Stimulated activated naive CD8-positive, alpha-beta T cell treated with anti-CD3 and anti-CD28 coated beads, Interleukin-15, amount 100 ng/mL, for 72 hours (primary cell): ENCODE measurements around the gene HMGB3.
"Not testable (repeated sequence)": the region's sequence is repeated elsewhere in the genome, so short reads cannot be mapped to it uniquely, and the experiment has no call there.

Experiments used
- ATAC-seq: fragments of 150-1000 bp; cut with Tn5 transposase; 2 replicates; pipeline ENCODE4 v1.10.0; 2021; ENCODE audit warnings: mild to moderate bottlenecking, moderate library complexity
- DNase-seq, 2 donors: peaks; one replicate each; pipeline ENCODE4 v3.0.0; 2021 to 2022
- H3K27ac Mint-ChIP-seq, 2 donors: one replicate each; pipeline ENCODE4 v1.8.0; 2022; ENCODE audit warnings: mild to moderate bottlenecking in 2 of 2, mixed read lengths in 2 of 2, moderate library complexity in 2 of 2
- H3K27me3 Mint-ChIP-seq: one replicate; pipeline ENCODE4 v1.8.0; 2022; ENCODE audit warnings: mixed read lengths
- H3K4me1 Mint-ChIP-seq: one replicate; pipeline ENCODE4 v1.8.0; 2022; ENCODE audit warnings: mild to moderate bottlenecking, mixed read lengths
- H3K4me3 Mint-ChIP-seq, 2 donors: one replicate each; pipeline ENCODE4 v1.8.0; 2022; ENCODE audit warnings: mild to moderate bottlenecking in 2 of 2, mixed read lengths in 2 of 2, moderate library complexity in 1 of 2
- H3K9me3 Mint-ChIP-seq, 2 donors: one replicate each; pipeline ENCODE4 v1.8.0; 2022; ENCODE audit warnings: mixed read lengths in 2 of 2

Gene HMGB3

GRCh38 chrX:150982788-150983520 is at the start of gene HMGB3:
HMGB3 (plus strand) TSS chrX:150983335; CDS start chrX:150985600, 2,265 bp downstream.
- peak within 1 kb of the TSS; percentile 64 to 77 for H3K4me3 Mint-ChIP-seq
- no peaks in the 10 kb centered on the region for H3K4me1 Mint-ChIP-seq
- H3K27me3 Mint-ChIP-seq: peaks cover 12% of the 10 kb centered on the region
- DNase-seq: peak; percentile 79 to 88
- H3K9me3 Mint-ChIP-seq: no peaks in the 10 kb centered on the region
- peak; percentile 99 for ATAC-seq
- no peak within 1 kb of the TSS for H3K27ac Mint-ChIP-seq

GRCh38 chrX:150933945-150934350 is 49.2 kb upstream of the HMGB3 start:
- ATAC-seq: no peak
- Mint-ChIP-seq H3K9me3 (peaks cover 0 to 7% of the 10 kb centered on the region in 2 donors), H3K27me3 (peaks cover 7% of the 10 kb centered on the region), H3K4me1 (no peaks in the 10 kb centered on the region), H3K4me3 (no peak overlapping the region), H3K27ac (no peak overlapping the region)
- DNase-seq: no peak

- Mint-ChIP-seq H3K9me3 (peaks cover 0 to 7% of the 10 kb centered on the region in 2 donors), H3K4me3 (no peak overlapping the region), H3K27ac (no peak overlapping the region), H3K4me1 (no peaks in the 10 kb centered on the region), H3K27me3 (peaks cover 7% of the 10 kb centered on the region)
- ATAC-seq (no peak), DNase-seq (no peak)
Measured at GRCh38 chrX:150934453-150934852, 48.7 kb upstream of the HMGB3 start.

GRCh38 chrX:150935467-150935866 is 47.7 kb upstream of the HMGB3 start:
- no peaks in the 10 kb centered on the region for H3K4me1 Mint-ChIP-seq
- ATAC-seq: no peak
- H3K27ac Mint-ChIP-seq: no peak overlapping the region
- H3K9me3 Mint-ChIP-seq: peaks cover 0 to 7% of the 10 kb centered on the region in 2 donors
- peaks cover 7% of the 10 kb centered on the region for H3K27me3 Mint-ChIP-seq
- no peak for DNase-seq
- H3K4me3 Mint-ChIP-seq: no peak overlapping the region

- peaks cover 7% of the 10 kb centered on the region for H3K27me3 Mint-ChIP-seq
- H3K4me1 Mint-ChIP-seq: no peaks in the 10 kb centered on the region
- no peak for DNase-seq
- no peak overlapping the region for H3K4me3 Mint-ChIP-seq
- no peak overlapping the region for H3K27ac Mint-ChIP-seq
- peaks cover 0 to 7% of the 10 kb centered on the region in 2 donors for H3K9me3 Mint-ChIP-seq
- ATAC-seq: no peak
Measured at GRCh38 chrX:150936556-150936955, 46.6 kb upstream of the HMGB3 start.

- Mint-ChIP-seq H3K27me3 (no peaks in the 10 kb centered on the region), H3K4me1 (no peaks in the 10 kb centered on the region)
- no peak for ATAC-seq
Measured at GRCh38 chrX:150940844-150941495, 42.2 kb upstream of the HMGB3 start.

GRCh38 chrX:150941580-150941979 is 41.6 kb upstream of the HMGB3 start:
- no peaks in the 10 kb centered on the region for H3K4me1 Mint-ChIP-seq
- H3K4me3 Mint-ChIP-seq: no peak overlapping the region
- ATAC-seq (no peak), DNase-seq (no peak)
- peaks cover 0 to 7% of the 10 kb centered on the region in 2 donors for H3K9me3 Mint-ChIP-seq
- peak overlapping the region; percentile 53 to 92 for H3K27ac Mint-ChIP-seq
- no peaks in the 10 kb centered on the region for H3K27me3 Mint-ChIP-seq

More at GRCh38 chrX:150940844-150941495, 42.2 kb upstream of the HMGB3 start:
- H3K27ac Mint-ChIP-seq: peak overlapping the region; percentile 47 to 92
- H3K4me3 Mint-ChIP-seq: no peak overlapping the region
- H3K9me3 Mint-ChIP-seq: peaks cover 0 to 7% of the 10 kb centered on the region in 2 donors
- no peak for DNase-seq

- Mint-ChIP-seq H3K27me3 (no peaks in the 10 kb centered on the region), H3K4me1 (no peaks in the 10 kb centered on the region), H3K4me3 (no peak overlapping the region), H3K9me3 (no peaks in the 10 kb centered on the region), H3K27ac (no peak overlapping the region)
- ATAC-seq: no peak
- no peak for DNase-seq
Measured at GRCh38 chrX:150942942-150943594, 40.1 kb upstream of the HMGB3 start.

GRCh38 chrX:150944233-150944632 is 38.9 kb upstream of the HMGB3 start:
- no peak for ATAC-seq
- no peaks in the 10 kb centered on the region for H3K4me1 Mint-ChIP-seq

GRCh38 chrX:150954951-150955350 is 28.2 kb upstream of the HMGB3 start:
- Mint-ChIP-seq H3K4me1 (no peaks in the 10 kb centered on the region), H3K4me3 (no peak overlapping the region), H3K27me3 (no peaks in the 10 kb centered on the region), H3K27ac (no peak overlapping the region), H3K9me3 (no peaks in the 10 kb centered on the region)
- DNase-seq (no peak), ATAC-seq (no peak)

More at GRCh38 chrX:150944233-150944632, 38.9 kb upstream of the HMGB3 start:
- H3K9me3 Mint-ChIP-seq: no peaks in the 10 kb centered on the region
- H3K27ac Mint-ChIP-seq: no peak overlapping the region
- no peak for DNase-seq
- H3K4me3 Mint-ChIP-seq: no peak overlapping the region
- no peaks in the 10 kb centered on the region for H3K27me3 Mint-ChIP-seq

- H3K4me1 Mint-ChIP-seq: no peaks in the 10 kb centered on the region
- no peaks in the 10 kb centered on the region for H3K9me3 Mint-ChIP-seq
- ATAC-seq (no peak), DNase-seq (no peak)
- H3K27me3 Mint-ChIP-seq: no peaks in the 10 kb centered on the region
- H3K27ac Mint-ChIP-seq: no peak overlapping the region
- no peak overlapping the region for H3K4me3 Mint-ChIP-seq
Measured at GRCh38 chrX:150955590-150955989, 27.5 kb upstream of the HMGB3 start.

- Mint-ChIP-seq H3K27me3 (no peaks in the 10 kb centered on the region), H3K27ac (no peak overlapping the region), H3K9me3 (no peaks in the 10 kb centered on the region), H3K4me3 (no peak overlapping the region), H3K4me1 (no peaks in the 10 kb centered on the region)
- no peak for ATAC-seq
- DNase-seq: no peak
Measured at GRCh38 chrX:150958177-150958576, 25.0 kb upstream of the HMGB3 start.

- Mint-ChIP-seq H3K27ac (no peak overlapping the region), H3K4me3 (no peak overlapping the region), H3K27me3 (no peaks in the 10 kb centered on the region), H3K9me3 (no peaks in the 10 kb centered on the region), H3K4me1 (no peaks in the 10 kb centered on the region)
- no peak for DNase-seq
- no peak for ATAC-seq
Measured at GRCh38 chrX:150959557-150959956, 23.6 kb upstream of the HMGB3 start.

- Mint-ChIP-seq H3K27me3 (no peaks in the 10 kb centered on the region), H3K9me3 (no peaks in the 10 kb centered on the region), H3K4me3 (no peak overlapping the region), H3K4me1 (no peaks in the 10 kb centered on the region), H3K27ac (no peak overlapping the region)
- ATAC-seq (no peak), DNase-seq (no peak)
Measured at GRCh38 chrX:150961631-150962030, 21.5 kb upstream of the HMGB3 start.

- not testable (repeated sequence) for H3K4me3 Mint-ChIP-seq
Measured at GRCh38 chrX:150964416-150964815, 18.7 kb upstream of the HMGB3 start.

GRCh38 chrX:150966235-150966634 is 16.9 kb upstream of the HMGB3 start:
- no peaks in the 10 kb centered on the region for H3K4me1 Mint-ChIP-seq
- H3K27me3 Mint-ChIP-seq: no peaks in the 10 kb centered on the region
- H3K4me3 Mint-ChIP-seq: no peak overlapping the region
- no peaks in the 10 kb centered on the region for H3K9me3 Mint-ChIP-seq
- DNase-seq (no peak), ATAC-seq (no peak)
- no peak overlapping the region for H3K27ac Mint-ChIP-seq

More at GRCh38 chrX:150964416-150964815, 18.7 kb upstream of the HMGB3 start:
- not testable (repeated sequence) for H3K27ac Mint-ChIP-seq, H3K4me1 Mint-ChIP-seq, H3K9me3 Mint-ChIP-seq, H3K27me3 Mint-ChIP-seq, DNase-seq, ATAC-seq
